HG02840 (cell line): ENCODE data around the gene RAP1A.
"Not testable (repeated sequence)": the region's sequence is repeated elsewhere in the genome, so short reads cannot be mapped to it uniquely, and the experiment has no call there.

ENCODE experiments used
- ATAC-seq: cut with Tn5 transposase; IDR thresholded peaks from one replicate; pipeline ENCODE4 v1.9.1; 2021; ENCODE audit warnings: mild to moderate bottlenecking, moderate library complexity, moderate number of reproducible peaks; ENCODE audit not compliant: unreplicated experiment, low FRiP score

The RAP1A gene

GRCh38 chr1:111658622-111659021, 39.0 kb downstream of the RAP1A start:
- ATAC-seq, result no peak

DNA sequence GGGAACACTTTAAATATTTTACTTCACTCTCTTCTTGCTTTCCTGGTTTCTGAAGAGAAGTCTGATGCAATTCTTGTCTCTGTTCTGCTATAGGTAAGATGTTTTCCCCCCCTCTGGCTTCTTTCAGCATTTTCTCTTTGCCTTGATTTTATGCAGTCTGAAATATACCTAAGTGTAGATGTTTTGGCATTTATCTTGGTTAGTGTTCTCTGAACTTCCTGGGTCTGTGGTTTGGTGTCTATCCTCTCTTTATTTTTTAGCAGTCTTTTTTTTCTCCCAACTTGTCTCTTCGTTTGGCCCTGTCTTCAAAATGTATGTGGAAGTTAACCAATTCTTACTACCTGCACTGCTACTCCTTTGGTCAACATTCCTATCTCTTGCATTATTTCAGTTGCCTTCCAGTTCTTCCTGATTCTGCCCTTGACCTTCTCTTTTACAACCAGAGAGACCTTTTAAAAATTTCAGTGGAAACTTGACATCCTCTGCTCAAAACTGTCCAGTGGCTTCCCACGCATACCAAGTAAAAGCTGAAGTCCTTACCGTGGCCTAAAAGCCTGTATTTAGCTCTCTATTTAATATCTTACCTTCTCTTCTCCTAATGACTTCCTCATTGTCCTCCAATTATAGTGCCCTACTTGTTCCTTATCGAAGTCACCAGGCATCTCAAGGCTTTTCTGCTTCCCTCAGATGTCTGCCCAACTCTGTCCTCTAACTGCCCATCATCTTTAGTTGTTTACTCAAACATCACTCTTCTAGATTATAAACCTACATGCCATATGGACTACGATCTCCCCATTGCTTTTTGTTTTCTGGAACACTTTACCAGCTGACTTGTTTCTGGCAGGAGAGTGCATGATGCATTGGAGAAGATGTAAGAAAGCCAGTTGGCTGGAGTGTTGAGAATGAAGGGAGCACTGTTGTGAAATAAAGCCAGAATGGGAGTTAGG, 40.9 kb downstream of the RAP1A start:
- no peak for ATAC-seq

DNA sequence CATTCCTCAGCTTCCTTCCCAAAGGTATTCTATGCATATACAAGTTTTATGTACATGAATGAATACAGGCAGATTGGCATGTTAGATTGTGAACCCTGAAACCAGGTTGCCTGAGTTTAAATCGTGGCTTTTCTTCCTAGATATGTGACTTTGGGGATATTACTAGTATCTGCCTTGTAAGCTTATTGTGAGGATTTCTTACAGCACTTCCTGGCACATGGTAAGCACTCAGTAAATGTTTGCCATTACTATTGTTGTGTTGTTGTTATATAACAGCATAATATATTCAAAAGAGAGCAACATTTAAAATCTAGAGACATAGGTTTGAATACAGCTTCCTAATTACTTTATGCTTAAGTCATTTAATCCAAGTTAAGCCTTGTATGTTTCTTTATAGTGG, 45.1 kb downstream of the RAP1A start:
- no peak for ATAC-seq

GRCh38 chr1:111665497-111665896, 45.9 kb downstream of the RAP1A start:
- no peak for ATAC-seq

DNA sequence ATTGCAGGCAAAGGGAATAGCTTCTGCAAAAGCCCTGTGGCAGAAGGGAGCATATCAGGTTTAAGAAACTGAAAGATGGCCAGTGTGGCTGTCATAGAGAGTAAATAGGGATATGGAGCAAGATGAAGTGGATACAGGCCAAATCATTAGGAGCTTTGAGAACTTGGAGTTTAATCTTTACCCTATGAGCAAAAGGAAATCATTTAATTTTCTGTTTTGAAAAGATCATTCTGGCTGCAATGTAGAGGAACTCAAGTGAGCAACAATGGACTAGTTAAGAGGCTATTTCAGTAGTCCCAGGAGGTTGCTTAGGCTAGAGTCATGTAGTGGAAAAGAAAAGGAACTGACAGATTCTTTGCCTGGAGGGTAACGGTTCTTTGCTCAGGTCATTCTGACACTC, 47.2 kb downstream of the RAP1A start:
- no peak for ATAC-seq

GRCh38 chr1:111669268-111669667, 49.7 kb downstream of the RAP1A start:
- no peak for ATAC-seq

DNA sequence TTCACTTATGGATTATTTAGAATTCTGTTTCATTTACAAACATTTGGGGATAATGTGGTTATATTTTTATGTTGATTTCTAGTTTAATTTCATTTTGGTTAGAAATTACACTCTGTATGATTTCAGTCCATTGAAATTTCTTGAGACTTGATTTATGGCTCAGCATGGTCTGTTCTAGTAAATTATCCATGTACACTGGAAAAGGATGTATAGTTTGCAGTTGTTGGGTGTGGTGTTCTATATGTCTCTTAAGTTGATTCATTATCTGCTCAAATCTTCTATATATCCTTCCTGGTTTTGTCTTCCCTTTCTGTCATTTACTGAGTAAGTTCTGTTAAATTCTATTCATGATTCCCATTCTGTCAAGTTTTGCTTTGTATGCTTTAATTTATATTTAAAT, 52.3 kb downstream of the RAP1A start:
- ATAC-seq, result no peak

DNA sequence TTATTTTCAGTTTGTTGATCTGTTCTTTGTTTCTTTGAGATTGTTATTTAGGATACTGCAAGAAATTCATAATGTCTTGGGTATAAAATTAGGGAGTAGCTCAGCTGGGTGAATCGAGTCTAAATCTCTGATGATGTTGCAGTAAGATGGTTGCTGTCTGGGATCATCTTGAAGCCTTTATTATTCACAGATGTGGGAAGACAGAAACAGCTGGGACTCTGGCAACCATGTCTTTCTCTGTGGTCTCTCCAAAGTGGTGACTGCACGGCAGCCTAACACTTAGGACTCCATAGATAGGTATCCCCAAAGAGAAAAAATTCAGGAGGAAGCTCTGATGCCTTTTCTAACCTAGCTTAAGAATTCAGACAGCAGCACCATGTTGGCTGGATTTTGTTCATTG, 52.7 kb downstream of the RAP1A start:
- ATAC-seq, result no peak

GRCh38 chr1:111677604-111678003, 58.0 kb downstream of the RAP1A start:
- ATAC-seq, result no peak

- no peak for ATAC-seq
These were observed 60.0 kb downstream of the RAP1A start for GRCh38 chr1:111679541-111679940.

- ATAC-seq, result not testable (repeated sequence)
These were observed 60.7 kb downstream of the RAP1A start for GRCh38 chr1:111680212-111680800.

- ATAC-seq, result not testable (repeated sequence)
These were observed 65.9 kb downstream of the RAP1A start for GRCh38 chr1:111685293-111686153.

GRCh38 chr1:111690306-111690617, 70.7 kb downstream of the RAP1A start:
- no peak for ATAC-seq

DNA sequence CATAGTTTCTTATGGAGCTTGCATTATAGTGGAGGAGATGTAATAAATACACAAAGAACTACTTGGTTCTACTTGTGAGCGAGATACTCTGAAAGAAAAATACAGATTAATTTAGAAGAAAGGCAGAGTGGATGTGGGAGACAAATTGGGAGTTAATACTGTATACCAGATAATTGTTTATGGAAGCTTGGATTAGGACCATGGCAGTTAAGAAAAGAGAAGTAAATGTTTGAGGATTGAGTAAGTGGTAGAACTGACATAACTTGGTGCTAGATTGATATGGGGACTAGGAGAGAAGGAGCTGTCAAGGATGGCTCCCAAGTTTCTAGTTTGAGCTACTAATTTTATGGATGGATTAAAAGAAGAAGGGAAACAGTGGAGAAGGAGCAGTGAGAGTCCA, 72.3 kb downstream of the RAP1A start:
- no peak for ATAC-seq

DNA sequence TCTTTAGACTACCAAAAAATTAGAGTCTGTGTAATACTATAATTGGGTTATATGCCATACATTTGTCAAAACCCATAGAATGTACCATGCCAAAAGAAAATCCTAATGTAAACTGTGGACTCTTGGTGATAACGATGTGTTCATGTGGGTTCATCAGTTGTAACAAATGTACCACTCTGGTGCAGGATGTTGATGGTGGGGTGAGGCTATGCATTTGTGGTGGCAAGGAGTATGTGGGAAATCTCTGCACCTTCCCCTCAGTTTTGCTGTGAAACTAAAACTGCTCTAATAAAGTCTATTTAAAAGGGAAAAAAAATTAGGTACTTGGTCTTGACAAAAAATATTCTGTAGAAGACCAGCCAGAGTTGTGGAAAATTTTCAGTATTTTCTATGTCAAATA, 76.2 kb downstream of the RAP1A start:
- no peak for ATAC-seq

- no peak for ATAC-seq
These were observed 76.7 kb downstream of the RAP1A start for GRCh38 chr1:111696330-111696729.

- ATAC-seq, result no peak
These were observed 79.7 kb downstream of the RAP1A start for GRCh38 chr1:111699268-111699667.

- ATAC-seq, result no peak
These were observed 83.0 kb downstream of the RAP1A start for GRCh38 chr1:111702504-111703050.

DNA sequence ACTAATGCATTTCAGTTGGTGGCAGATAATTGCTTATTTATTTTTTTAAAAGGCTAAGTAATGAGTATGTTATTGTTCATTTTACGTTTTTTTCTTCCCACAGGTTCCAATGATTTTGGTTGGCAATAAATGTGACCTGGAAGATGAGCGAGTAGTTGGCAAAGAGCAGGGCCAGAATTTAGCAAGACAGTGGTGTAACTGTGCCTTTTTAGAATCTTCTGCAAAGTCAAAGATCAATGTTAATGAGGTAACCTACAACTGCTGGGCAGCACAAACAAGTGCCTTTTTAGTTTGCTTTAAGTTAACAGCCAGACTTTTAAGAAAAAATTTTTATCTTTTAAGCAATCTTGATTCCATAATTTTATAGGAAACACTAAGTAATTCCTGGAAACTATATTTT, 84.7 kb downstream of the RAP1A start:
- ATAC-seq, result no peak

DNA sequence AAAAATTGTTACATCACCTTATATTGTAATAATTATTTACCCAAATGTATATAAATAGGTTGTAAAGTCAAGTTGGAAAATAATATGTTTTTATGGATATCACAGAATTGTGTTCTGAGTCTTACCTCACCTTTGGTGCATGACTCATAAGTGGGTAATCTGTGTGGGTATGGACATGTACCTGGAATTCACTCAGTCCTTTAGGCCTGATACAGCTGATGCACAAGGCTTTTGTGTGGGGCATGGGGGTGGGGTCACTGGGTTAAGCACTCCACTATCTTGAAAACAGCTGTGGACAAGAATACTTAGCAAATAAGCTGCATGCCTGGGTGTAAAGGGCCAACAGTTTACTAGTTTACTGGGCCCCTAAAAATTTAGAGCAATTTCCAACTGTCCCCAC, 85.2 kb downstream of the RAP1A start:
- ATAC-seq, result no peak

GRCh38 chr1:111705841-111706240, 86.3 kb downstream of the RAP1A start:
- ATAC-seq, result no peak
